IMR-90 (cell line): ENCODE results near the gene PRR22. TPM values are rescaled to one million over a fixed set of nuclear protein-coding genes. Genes with fewer than 3 reads are reported as not detected.

Experiments used
- ATAC-seq: fragments of 200-7000 bp; cut with Tn5 transposase; 2 replicates; pipeline ENCODE4 v1.9.1; 2020; ENCODE audit warnings: low read depth, mild to moderate bottlenecking, moderate library complexity
- BruUV-seq: library from RNA; stranded (reverse); fragments of 400-500 nt; replicated peaks from 2 replicates; lab custom pipeline; 2021; lab: Mats Ljungman, UMichigan
- CTCF ChIA-PET: fragments of 300-600 bp; formaldehyde crosslinking; extraction: SDS; loops from one replicate; lab custom pipeline; 2021; ENCODE audit warnings: antibody characterized with exemption; lab: Yijun Ruan, JAX
- POLR2A ChIA-PET: fragments of 300-600 bp; sonication (Branson Sonifier 250); formaldehyde crosslinking; loops from one replicate; lab custom pipeline; 2022; ENCODE audit warnings: antibody characterized with exemption; ENCODE audit not compliant: unreplicated experiment; lab: Charles Lee
- DNase-seq: peaks from one replicate; pipeline ENCODE4 v3.0.0; 2013
- H2AFZ ChIP-seq: replicated peaks from 2 replicates; pipeline ENCODE3; 2013; ENCODE audit warnings: low read length, mild to moderate bottlenecking; ENCODE audit not compliant: poor library complexity
- H2AK5ac ChIP-seq: 2 replicates; pipeline ENCODE4 v1.6.1; 2013; ENCODE audit warnings: low read depth, low read length, inconsistent platforms
- H2AK9ac ChIP-seq: replicated peaks from 2 replicates; pipeline ENCODE3; 2013; ENCODE audit warnings: mild to moderate bottlenecking, low read depth, low read length, moderate library complexity; ENCODE audit not compliant: poor library complexity
- H2BK120ac ChIP-seq: 2 replicates; pipeline ENCODE4 v1.6.1; 2013; ENCODE audit warnings: low read depth, low read length, inconsistent platforms
- H2BK15ac ChIP-seq: 3 replicates; pipeline ENCODE4 v1.6.1; 2013; ENCODE audit warnings: low read depth, low read length, inconsistent platforms
- H2BK20ac ChIP-seq: 2 replicates; pipeline ENCODE4 v1.6.1; 2013; ENCODE audit warnings: low read depth, mild to moderate bottlenecking, inconsistent platforms, low read length, moderate library complexity
- H2BK5ac ChIP-seq: 2 replicates; pipeline ENCODE4 v1.6.1; 2013; ENCODE audit warnings: mild to moderate bottlenecking, low read depth, low read length, inconsistent platforms; ENCODE audit not compliant: poor library complexity, severe bottlenecking
- H3K14ac ChIP-seq: replicated peaks from 2 replicates; pipeline ENCODE4 v1.6.1; 2013; ENCODE audit warnings: low read depth, low read length, inconsistent platforms
- H3K18ac ChIP-seq: 2 replicates; pipeline ENCODE4 v1.6.1; 2013; ENCODE audit warnings: low read depth, low read length, control low read depth
- H3K23ac ChIP-seq: 2 replicates; pipeline ENCODE4 v1.6.1; 2013; ENCODE audit warnings: low read depth, low read length, inconsistent platforms
- H3K27ac ChIP-seq: 2 replicates; pipeline ENCODE4 v1.5.1; 2013; ENCODE audit warnings: mild to moderate bottlenecking, control low read depth, low read length; ENCODE audit not compliant: insufficient read depth
- H3K27me3 ChIP-seq: 2 replicates; pipeline ENCODE4 v1.6.1; 2013; ENCODE audit warnings: low read length; ENCODE audit not compliant: control insufficient read depth, insufficient read depth
- H3K36me3 ChIP-seq: 2 replicates; pipeline ENCODE4 v1.6.1; 2013; ENCODE audit warnings: low read length, mixed read lengths; ENCODE audit not compliant: control insufficient read depth, insufficient read depth
- H3K4ac ChIP-seq: 2 replicates; pipeline ENCODE4 v1.6.1; 2013; ENCODE audit warnings: low read depth, low read length, inconsistent platforms
- H3K4me1 ChIP-seq: 2 replicates; pipeline ENCODE4 v1.6.1; 2013; ENCODE audit warnings: low read length, mixed read lengths; ENCODE audit not compliant: control insufficient read depth, insufficient read depth
- H3K4me2 ChIP-seq: 2 replicates; pipeline ENCODE4 v1.6.1; 2013; ENCODE audit warnings: low read depth, mild to moderate bottlenecking, control low read depth, low read length, moderate library complexity
- H3K4me3 ChIP-seq: 2 replicates; pipeline ENCODE4 v1.5.1; 2013; ENCODE audit warnings: low read depth, mild to moderate bottlenecking, control low read depth, low read length, moderate library complexity; ENCODE audit not compliant: insufficient read depth
- H3K56ac ChIP-seq: 2 replicates; pipeline ENCODE4 v1.6.1; 2013; ENCODE audit warnings: low read length, inconsistent platforms; ENCODE audit not compliant: insufficient read depth; ENCODE audit errors: extremely low read depth
- H3K79me1 ChIP-seq, 2 experiments: 2 replicates each; pipeline ENCODE4 v1.6.1; 2013; ENCODE audit warnings: low read length in 2 of 2, inconsistent platforms in 1 of 2, low read depth in 1 of 2
- H3K9ac ChIP-seq: 2 replicates; pipeline ENCODE4 v1.6.1; 2013; ENCODE audit warnings: low read depth, low read length, control low read depth
- H3K9me1 ChIP-seq: 2 replicates; pipeline ENCODE4 v1.6.1; 2013; ENCODE audit warnings: low read length, inconsistent platforms; ENCODE audit not compliant: insufficient read depth
- H3K9me3 ChIP-seq: 2 replicates; pipeline ENCODE4 v1.6.1; 2013; ENCODE audit warnings: low read length; ENCODE audit not compliant: control insufficient read depth, insufficient read depth
- H4K20me1 ChIP-seq: 2 replicates; pipeline ENCODE4 v1.6.1; 2013; ENCODE audit warnings: low read length, inconsistent platforms; ENCODE audit not compliant: insufficient read depth
- H4K5ac ChIP-seq: 2 replicates; pipeline ENCODE4 v1.6.1; 2013; ENCODE audit warnings: mild to moderate bottlenecking, low read depth, low read length, control low read depth
- H4K8ac ChIP-seq, 2 experiments: 2 replicates each; pipeline ENCODE4 v1.6.1; 2013; ENCODE audit warnings: low read depth in 2 of 2, low read length in 2 of 2, control low read depth in 1 of 2, inconsistent platforms in 1 of 2
- H4K91ac ChIP-seq: 2 replicates; pipeline ENCODE4 v1.6.1; 2013; ENCODE audit warnings: low read depth, low read length, inconsistent platforms; ENCODE audit not compliant: insufficient read depth
- CHD1 ChIP-seq: IDR thresholded peaks from 2 replicates; pipeline ENCODE4 v1.6.1; 2012; ENCODE audit warnings: low read depth, low read length, improper control_type of control experiment
- ELK1 ChIP-seq: fragments of 150-350 bp; IDR thresholded peaks from 2 replicates; pipeline ENCODE4 v1.6.1; 2016; ENCODE audit warnings: low read depth, mild to moderate bottlenecking, low read length, moderate library complexity, borderline replicate concordance
- FOS ChIP-seq: fragments of 150-350 bp; IDR thresholded peaks from 2 replicates; pipeline ENCODE4 v1.6.1; 2016; ENCODE audit warnings: low read depth, low read length
- MAFK ChIP-seq: IDR thresholded peaks from 2 replicates; pipeline ENCODE4 v1.6.1; 2012; ENCODE audit warnings: low read depth, low read length, improper control_type of control experiment
- POLR2A ChIP-seq: IDR thresholded peaks from 2 replicates; pipeline ENCODE4 v1.6.1; 2012; ENCODE audit warnings: mild to moderate bottlenecking, low read depth, low read length
- SMC3 ChIP-seq: fragments of 150-350 bp; IDR thresholded peaks from 2 replicates; pipeline ENCODE4 v1.6.1; 2016; ENCODE audit warnings: low read depth, mild to moderate bottlenecking, antibody characterized with exemption, low read length, moderate library complexity
- USF2 ChIP-seq: fragments of 150-350 bp; IDR thresholded peaks from 2 replicates; pipeline ENCODE4 v1.6.1; 2017; ENCODE audit warnings: mild to moderate bottlenecking, antibody characterized with exemption, low read length, low read depth
- WGBS, 2 experiments: methylation state at CpG; one replicate each; pipeline versions ENCODE4 v1.1.5 to v1.1.7; 2013; ENCODE audit warnings: missing lambda C conversion rate in 2 of 2; ENCODE audit not compliant: insufficient read length in 1 of 2; ENCODE audit errors: extremely low coverage in 2 of 2; 5-methylcytosine and 5-hydroxymethylcytosine counted together
- dilution Hi-C: fragments of 300-500 bp; cut with HindIII; formaldehyde crosslinking; loops from one replicate; pipeline ENCODE4 v1.14.3; 2018; ENCODE audit warnings: low sequenced_read_pairs; ENCODE audit not compliant: unreplicated experiment
- in situ Hi-C: fragments of 300-500 bp; cut with MboI; formaldehyde crosslinking; loops from 3 replicates; pipeline ENCODE4 v1.14.3; 2019; ENCODE audit warnings: low sequenced_read_pairs, inconsistent platforms, mixed read lengths
- intact Hi-C: fragments of 100-400 bp; cut with micrococcal nuclease; formaldehyde crosslinking; loops from 2 replicates; pipeline ENCODE4 v1.10.0; 2022
- polyA plus RNA-seq, 3 experiments: library from polyadenylated mRNA; depleted of rRNA; stranded (reverse); fragments of >200 nt; gene quantifications; 2 replicates each; pipeline ENCODE4 v1.2.3, GENCODE V29; 2012; ENCODE audit warnings: low replicate concordance in 1 of 3
- total RNA-seq: library from RNA; depleted of rRNA; stranded (reverse); fragments of >200 nt; gene quantifications from 2 replicates; pipeline ENCODE4 v1.2.3, GENCODE V29; 2012

Gene PRR22
- total and polyA plus RNA-seq, 2 of the 4 experiments (the other 2 are of a cell fraction): 0.92 TPM; not detected in 1

- dilution Hi-C loops (no loop called here), intact Hi-C loops (loop anchor here (10.0 kb wide), 1 partner anchor 159 kb away; no protein-coding TSS in a partner anchor), in situ Hi-C loops (loop anchor here (10.0 kb wide), 1 partner anchor 219 kb away; no protein-coding TSS in a partner anchor)
- H3K18ac ChIP-seq: no peak overlapping the region
- H3K4me3 ChIP-seq: no peak overlapping the region
- CTCF ChIA-PET: interaction anchor here (1.4 kb wide), 1 partner anchor 84 kb away, joined by 4 read pairs; no protein-coding TSS in a partner anchor
- H2BK20ac ChIP-seq: no peak overlapping the region
- POLR2A ChIA-PET: no interaction called here
- no peaks in the 10 kb centered on the region for H4K20me1 ChIP-seq
- no peak for ATAC-seq
- no peak overlapping the region for H3K56ac ChIP-seq
- no peak overlapping the region for H4K91ac ChIP-seq
- no peak overlapping the region for H3K14ac ChIP-seq
- no peak overlapping the region for H3K4ac ChIP-seq
- H3K23ac ChIP-seq: no peak overlapping the region
- no peak overlapping the region for H2BK5ac ChIP-seq
- H3K79me1 ChIP-seq: no peaks in the 10 kb centered on the region
- H3K9me1 ChIP-seq: no peaks in the 10 kb centered on the region
- no peaks in the 10 kb centered on the region for H3K36me3 ChIP-seq
- H4K8ac ChIP-seq: no peak overlapping the region
- no peak overlapping the region for H2AK5ac ChIP-seq
- peaks cover 3% of the 10 kb centered on the region; the same call in 1 of the 2 replicates for H3K4me1 ChIP-seq
- H3K4me2 ChIP-seq: no peak overlapping the region
- peak overlapping the region; percentile 73 for H2AFZ ChIP-seq
- H3K9me3 ChIP-seq: no peaks in the 10 kb centered on the region
- no peak for TF ChIP-seq SMC3
- no peak for TF ChIP-seq POLR2A
- no peak for TF ChIP-seq CHD1
- TF ChIP-seq USF2: no peak
- TF ChIP-seq ELK1: no peak
- TF ChIP-seq MAFK: no peak
- no peak for TF ChIP-seq FOS
- DNase-seq: no peak
- no peak overlapping the region for H3K27ac ChIP-seq
- WGBS, 2 experiments: no CpG with 5 or more reads among the region's 6 CpGs
- BruUV-seq: no TSS peak
- no peak overlapping the region for H2BK15ac ChIP-seq
- no peak overlapping the region for H4K5ac ChIP-seq
- H3K9ac ChIP-seq: no peak overlapping the region
- H2BK120ac ChIP-seq: no peak overlapping the region; the same call in 1 of the 2 replicates
- H2AK9ac ChIP-seq: no peak overlapping the region
- peaks cover 21% of the 10 kb centered on the region for H3K27me3 ChIP-seq
Observed at GRCh38 chr19:5806133-5806489, 21.6 kb upstream of the PRR22 start.
